H9 (cell line): Measurements from ENCODE around the gene NOXRED1. TPM values are rescaled to one million over a fixed set of nuclear protein-coding genes. Genes with fewer than 3 reads are reported as not detected.

ENCODE experiments used
- DNase-seq: peaks from one replicate; pipeline ENCODE4 v3.0.0-alpha.2; 2017
- H2AFZ ChIP-seq: one replicate; pipeline ENCODE4 v1.6.1; 2013; ENCODE audit warnings: mild to moderate bottlenecking, low read length, control low read depth, moderate library complexity
- H2AK5ac ChIP-seq: 2 replicates; pipeline ENCODE4 v1.6.1; 2013; ENCODE audit warnings: low read length, control low read depth, mixed read lengths; ENCODE audit not compliant: insufficient read length
- H2BK120ac ChIP-seq: one replicate; pipeline ENCODE4 v1.6.1; 2013; ENCODE audit warnings: low read depth, mild to moderate bottlenecking, low read length, control low read depth, inconsistent platforms; ENCODE audit not compliant: poor library complexity, severe bottlenecking
- H2BK12ac ChIP-seq: 2 replicates; pipeline ENCODE4 v1.6.1; 2013; ENCODE audit warnings: low read length, control low read depth, mixed read lengths, low read depth; ENCODE audit not compliant: insufficient read length
- H2BK15ac ChIP-seq: 2 replicates; pipeline ENCODE4 v1.6.1; 2013; ENCODE audit warnings: low read depth, low read length, control low read depth
- H2BK20ac ChIP-seq: one replicate; pipeline ENCODE4 v1.6.1; 2013; ENCODE audit warnings: low read depth, mild to moderate bottlenecking, low read length, control low read depth, inconsistent platforms; ENCODE audit not compliant: poor library complexity, severe bottlenecking
- H2BK5ac ChIP-seq: 2 replicates; pipeline ENCODE4 v1.6.1; 2013; ENCODE audit warnings: low read length, control low read depth, mixed read lengths; ENCODE audit not compliant: insufficient read length
- H3K14ac ChIP-seq: 2 replicates; pipeline ENCODE4 v1.6.1; 2013; ENCODE audit warnings: low read length, control low read depth; ENCODE audit not compliant: insufficient read depth
- H3K18ac ChIP-seq: 2 replicates; pipeline ENCODE4 v1.6.1; 2013; ENCODE audit warnings: low read depth, mild to moderate bottlenecking, mixed read lengths, low read length, control low read depth; ENCODE audit not compliant: insufficient read length
- H3K23ac ChIP-seq: 2 replicates; pipeline ENCODE4 v1.6.1; 2013; ENCODE audit warnings: low read length, control low read depth, mixed read lengths, low read depth; ENCODE audit not compliant: insufficient read length
- H3K23me2 ChIP-seq: 2 replicates; pipeline ENCODE4 v1.6.1; 2013; ENCODE audit warnings: low read depth, mild to moderate bottlenecking, mixed read lengths, low read length, control low read depth; ENCODE audit not compliant: insufficient read length, poor library complexity, severe bottlenecking
- H3K27ac ChIP-seq: 2 replicates; pipeline ENCODE4 v1.5.1; 2013; ENCODE audit warnings: low read length, control low read depth, mixed read lengths, low read depth; ENCODE audit not compliant: insufficient read length
- H3K27me3 ChIP-seq: 2 replicates; pipeline ENCODE4 v1.6.1; 2013; ENCODE audit warnings: low read length, control low read depth, inconsistent platforms; ENCODE audit not compliant: insufficient read depth
- H3K4ac ChIP-seq: 2 replicates; pipeline ENCODE4 v1.6.1; 2013; ENCODE audit warnings: low read depth, mild to moderate bottlenecking, control low read depth, inconsistent platforms, low read length, moderate library complexity
- H3K4me1 ChIP-seq: 2 replicates; pipeline ENCODE4 v1.6.1; 2013; ENCODE audit warnings: low read length, control low read depth, inconsistent platforms; ENCODE audit not compliant: insufficient read depth
- H3K4me2 ChIP-seq: 2 replicates; pipeline ENCODE4 v1.6.1; 2013; ENCODE audit warnings: low read length, control low read depth, mixed read lengths; ENCODE audit not compliant: insufficient read length, insufficient read depth
- H3K56ac ChIP-seq: 2 replicates; pipeline ENCODE4 v1.6.1; 2013; ENCODE audit warnings: low read depth, mild to moderate bottlenecking, mixed read lengths, low read length, control low read depth; ENCODE audit not compliant: insufficient read length
- H3K79me1 ChIP-seq: 2 replicates; pipeline ENCODE4 v1.6.1; 2013; ENCODE audit warnings: low read depth, mild to moderate bottlenecking, moderate library complexity, low read length, control low read depth, inconsistent platforms; ENCODE audit not compliant: insufficient read depth, poor library complexity, severe bottlenecking
- H3K79me2 ChIP-seq: 2 replicates; pipeline ENCODE4 v1.6.1; 2013; ENCODE audit warnings: low read length, control low read depth, inconsistent platforms; ENCODE audit not compliant: insufficient read depth
- H3K9ac ChIP-seq: 2 replicates; pipeline ENCODE4 v1.6.1; 2013; ENCODE audit warnings: low read length, control low read depth, mixed read lengths; ENCODE audit not compliant: insufficient read length; ENCODE audit errors: extremely low read depth
- H3K9me3 ChIP-seq: one replicate; pipeline ENCODE4 v1.6.1; 2013; ENCODE audit warnings: low read depth, low read length, inconsistent platforms; ENCODE audit not compliant: control insufficient read depth
- H3T11ph ChIP-seq: one replicate; pipeline ENCODE4 v1.6.1; 2013; ENCODE audit warnings: mild to moderate bottlenecking, low read length, control low read depth, inconsistent platforms
- H4K20me1 ChIP-seq: one replicate; pipeline ENCODE4 v1.6.1; 2013; ENCODE audit not compliant: control insufficient read depth, insufficient read length, insufficient read depth
- H4K5ac ChIP-seq: 2 replicates; pipeline ENCODE4 v1.6.1; 2013; ENCODE audit warnings: low read depth, mild to moderate bottlenecking, mixed read lengths, low read length, control low read depth; ENCODE audit not compliant: insufficient read length
- H4K8ac ChIP-seq: replicated peaks from 2 replicates; pipeline ENCODE4 v1.6.1; 2013; ENCODE audit warnings: low read length, control low read depth, mixed read lengths, low read depth; ENCODE audit not compliant: insufficient read length
- H4K91ac ChIP-seq: 2 replicates; pipeline ENCODE4 v1.6.1; 2013; ENCODE audit warnings: low read depth, mild to moderate bottlenecking, moderate library complexity, mixed read lengths, low read length, control low read depth; ENCODE audit not compliant: insufficient read length
- H3K27ac Mint-ChIP-seq, 3 experiments: 2 replicates in 2 of 3; 3 replicates in 1 of 3; pipeline ENCODE4 v1.8.0; 2020 to 2021; ENCODE audit warnings: mixed read lengths in 3 of 3, mild to moderate bottlenecking in 1 of 3, moderate library complexity in 1 of 3
- H3K27me3 Mint-ChIP-seq: 2 replicates; pipeline ENCODE4 v1.8.0; 2021; ENCODE audit warnings: low read depth, mild to moderate bottlenecking, moderate library complexity, mixed read lengths
- H3K36me3 Mint-ChIP-seq, 3 experiments: 2 replicates in 2 of 3; 3 replicates in 1 of 3; pipeline ENCODE4 v1.8.0; 2020 to 2021; ENCODE audit warnings: low read depth in 3 of 3, mixed read lengths in 3 of 3; ENCODE audit not compliant: insufficient read depth in 1 of 3
- H3K4me1 Mint-ChIP-seq, 2 experiments: 2 replicates each; pipeline ENCODE4 v1.8.0; 2020; ENCODE audit warnings: mixed read lengths in 2 of 2
- H3K4me3 Mint-ChIP-seq, 2 experiments: 2 replicates in 1 of 2; 3 replicates in 1 of 2; pipeline ENCODE4 v1.8.0; 2020 to 2021; ENCODE audit warnings: mild to moderate bottlenecking in 2 of 2, mixed read lengths in 2 of 2, moderate library complexity in 1 of 2
- H3K9me3 Mint-ChIP-seq, 2 experiments: 2 replicates in 1 of 2; 3 replicates in 1 of 2; pipeline ENCODE4 v1.8.0; 2020; ENCODE audit warnings: mild to moderate bottlenecking in 2 of 2, mixed read lengths in 2 of 2, moderate library complexity in 1 of 2
- WGBS: extraction: QIAGEN DNeasy Blood & Tissue Kit; methylation state at CpG from one replicate; pipeline ENCODE4 v1.1.7; 2013; ENCODE audit warnings: missing lambda C conversion rate, low lambda C conversion rate, mixed read lengths; ENCODE audit not compliant: insufficient read length; ENCODE audit errors: extremely low coverage; 5-methylcytosine and 5-hydroxymethylcytosine counted together
- total RNA-seq: library from RNA; stranded (reverse); gene quantifications from 2 replicates; pipeline ENCODE4 v1.2.1, GENCODE V29; 2021
- TF ChIP-seq, protein P1 (sequence below): fragments of 200-600 bp; sonication (generic); conservative IDR thresholded peaks from 3 replicates; pipeline ENCODE4 v1.8.0; 2021; ENCODE audit warnings: antibody characterized with exemption, mild to moderate bottlenecking

NOXRED1 gene
- total RNA-seq, 1 experiment from 2014 or later, result not detected

DNA sequence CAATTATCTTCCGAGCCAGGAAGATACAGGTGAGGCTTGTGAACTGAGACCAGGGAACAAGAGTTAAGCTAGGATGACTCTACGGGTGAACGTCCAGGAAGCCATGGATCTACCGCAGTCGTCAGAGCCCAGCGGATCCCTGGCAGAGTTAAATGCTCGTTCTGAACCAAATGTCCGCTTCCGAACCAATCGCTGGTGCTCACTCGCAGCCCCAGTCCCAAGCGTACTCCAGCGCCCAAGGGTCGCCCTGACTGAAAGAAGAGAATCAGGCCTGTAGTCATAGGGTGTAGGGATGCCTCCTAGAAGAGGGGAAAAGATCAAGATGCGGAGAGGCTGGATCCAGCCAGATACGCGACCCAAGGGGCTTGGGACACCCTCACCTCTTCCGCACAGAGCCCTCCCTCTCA lies 33.8 kb upstream of the NOXRED1 start:
- Mint-ChIP-seq H3K27ac (peak overlapping the region; percentile 92 to 96 (median 96)), H3K4me1 (peaks cover 20 to 22% of the 10 kb centered on the region in 2 experiments), H3K36me3 (peaks cover 24 to 40% (median 36%) of the 10 kb centered on the region in 3 experiments), H3K4me3 (peak overlapping the region; percentile 100), H3K9me3 (no peaks in the 10 kb centered on the region), H3K27me3 (no peaks in the 10 kb centered on the region)
- Histone ChIP-seq H3K9me3 (no peaks in the 10 kb centered on the region), H2BK5ac (no peak overlapping the region), H3T11ph (no peak overlapping the region), H2AK5ac (no peak overlapping the region), H4K8ac (no peak overlapping the region), H3K27ac (peak overlapping the region; percentile 9), H3K4me1 (no peaks in the 10 kb centered on the region; the same call in 1 of the 2 replicates), H2AFZ (no peak overlapping the region), H3K9ac (peak overlapping the region; percentile 80), H3K79me1 (peaks cover 7% of the 10 kb centered on the region), H2BK12ac (no peak overlapping the region), H2BK120ac (no peak overlapping the region), H4K91ac (no peak overlapping the region), H3K4me2 (peak overlapping the region; percentile 89), H3K56ac (no peak overlapping the region), H2BK15ac (no peak overlapping the region), H3K23me2 (peaks cover 4% of the 10 kb centered on the region), H3K79me2 (peaks cover 13% of the 10 kb centered on the region; the same call in 1 of the 2 replicates), H3K4ac (no peak overlapping the region), H4K20me1 (no peaks in the 10 kb centered on the region), H3K14ac (no peak overlapping the region), H3K27me3 (no peaks in the 10 kb centered on the region), H3K23ac (no peak overlapping the region), H2BK20ac (no peak overlapping the region), H3K18ac (no peak overlapping the region), H4K5ac (no peak overlapping the region)
- TF ChIP-seq, protein P1, sequence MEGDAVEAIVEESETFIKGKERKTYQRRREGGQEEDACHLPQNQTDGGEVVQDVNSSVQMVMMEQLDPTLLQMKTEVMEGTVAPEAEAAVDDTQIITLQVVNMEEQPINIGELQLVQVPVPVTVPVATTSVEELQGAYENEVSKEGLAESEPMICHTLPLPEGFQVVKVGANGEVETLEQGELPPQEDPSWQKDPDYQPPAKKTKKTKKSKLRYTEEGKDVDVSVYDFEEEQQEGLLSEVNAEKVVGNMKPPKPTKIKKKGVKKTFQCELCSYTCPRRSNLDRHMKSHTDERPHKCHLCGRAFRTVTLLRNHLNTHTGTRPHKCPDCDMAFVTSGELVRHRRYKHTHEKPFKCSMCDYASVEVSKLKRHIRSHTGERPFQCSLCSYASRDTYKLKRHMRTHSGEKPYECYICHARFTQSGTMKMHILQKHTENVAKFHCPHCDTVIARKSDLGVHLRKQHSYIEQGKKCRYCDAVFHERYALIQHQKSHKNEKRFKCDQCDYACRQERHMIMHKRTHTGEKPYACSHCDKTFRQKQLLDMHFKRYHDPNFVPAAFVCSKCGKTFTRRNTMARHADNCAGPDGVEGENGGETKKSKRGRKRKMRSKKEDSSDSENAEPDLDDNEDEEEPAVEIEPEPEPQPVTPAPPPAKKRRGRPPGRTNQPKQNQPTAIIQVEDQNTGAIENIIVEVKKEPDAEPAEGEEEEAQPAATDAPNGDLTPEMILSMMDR, result no peak
- no CpG with 5 or more reads among the region's 18 CpGs for WGBS
- DNase-seq, result no peak
